Testis (tissue), 3 donors: ENCODE data around the gene ISG20. TPM values are rescaled to one million over a fixed set of nuclear protein-coding genes. Genes with fewer than 3 reads are reported as not detected.

Source experiments
- DNase-seq: peaks from one replicate; pipeline ENCODE4 v3.0.0-alpha.2; 2019
- H3K27ac ChIP-seq, 2 donors: fragments of 200-600 bp; sonication (generic); one replicate each; pipeline ENCODE4 v1.5.1; 2019
- H3K27me3 ChIP-seq: fragments of 200-600 bp; sonication (generic); one replicate; pipeline ENCODE4 v1.5.1; 2019
- H3K36me3 ChIP-seq: fragments of 200-600 bp; sonication (generic); one replicate; pipeline ENCODE4 v1.5.1; 2017; ENCODE audit warnings: low read depth; ENCODE audit errors: missing control alignments
- H3K4me1 ChIP-seq: fragments of 200-600 bp; sonication (generic); one replicate; pipeline ENCODE4 v1.5.1; 2019
- H3K4me3 ChIP-seq, 2 donors: fragments of 200-600 bp; sonication (generic); one replicate each; pipeline ENCODE4 v1.5.1; 2017 to 2019
- H3K9me3 ChIP-seq: fragments of 200-600 bp; sonication (generic); one replicate; pipeline ENCODE4 v1.5.1; 2017
- POLR2A ChIP-seq: fragments of 450-650 bp; IDR thresholded peaks from one replicate; pipeline ENCODE4 v1.6.1; 2017; ENCODE audit warnings: antibody characterized with exemption, mild to moderate bottlenecking, moderate library complexity
- WGBS, 2 donors: methylation state at CpG; one replicate each; pipeline ENCODE4 v1.1.5; 2018; 5-methylcytosine and 5-hydroxymethylcytosine counted together
- intact Hi-C: fragments of 100-400 bp; cut with DNase I; formaldehyde crosslinking; loops from one replicate; pipeline ENCODE4 v1.15.1; 2023; ENCODE audit warnings: low total_unique reads
- polyA plus RNA-seq: library from polyadenylated mRNA; stranded (reverse); fragments of 350-450 nt; fragmentation: Illumina TruSeq; extraction: RNeasy Lipid Tissue Mini Kit (QIAGEN cat#74804); gene quantifications from one replicate; pipeline ENCODE4 v1.2.3, GENCODE V29; 2014; ENCODE audit warnings: low read depth, low replicate concordance; ENCODE audit not compliant: insufficient read depth
- total RNA-seq, 2 donors: library from RNA; depleted of rRNA; stranded (reverse); fragments of >200 nt; gene quantifications; one replicate each; pipeline ENCODE4 v1.2.3, GENCODE V29; 2016
- TF ChIP-seq, protein P1 (sequence below), 3 experiments: fragments of 450-650 bp in 2 of 3; fragments of 200-600 bp in 1 of 3; sonication (generic) in 1 of 3; IDR thresholded peaks; one replicate each; pipeline ENCODE4 v1.5.1; 2016 to 2019; ENCODE audit warnings: antibody characterized with exemption in 3 of 3, mild to moderate bottlenecking in 2 of 3, moderate library complexity in 1 of 3

Gene ISG20
- total and polyA plus RNA-seq, 3 donors from 2014 or later: 6.8 to 17.0 (median 8.7) TPM

DNA sequence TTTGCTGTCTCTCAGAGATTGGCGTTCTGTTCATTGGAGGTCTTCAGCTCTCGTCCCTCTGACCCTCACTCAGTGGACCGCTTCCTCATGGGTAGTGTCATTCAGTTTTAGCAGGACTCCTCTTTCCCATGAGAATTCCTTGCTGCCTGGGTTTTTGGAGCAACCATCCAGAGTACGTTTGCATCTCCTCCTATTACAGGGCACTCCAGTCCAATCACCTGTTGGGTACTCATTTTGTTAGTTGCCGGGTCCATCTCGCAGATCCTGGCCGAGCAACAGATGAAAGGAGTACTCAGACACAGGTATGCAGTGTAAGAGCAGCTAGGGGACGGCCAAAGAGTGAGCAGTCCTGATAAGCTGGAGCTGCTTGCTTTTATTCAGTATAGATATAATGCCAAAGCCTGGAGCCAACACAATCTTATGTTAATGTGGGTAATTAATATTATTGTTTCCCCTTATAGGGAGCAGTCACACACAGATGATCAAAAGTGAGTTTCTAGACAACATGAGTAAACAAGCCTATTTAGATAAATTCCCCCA is 49.6 kb downstream of the ISG20 start:
- Histone ChIP-seq H3K4me3 (no peak overlapping the region), H3K4me1 (no peaks in the 10 kb centered on the region), H3K36me3 (no peaks in the 10 kb centered on the region), H3K27ac (no peak overlapping the region), H3K27me3 (no peaks in the 10 kb centered on the region), H3K9me3 (no peaks in the 10 kb centered on the region)
- DNase-seq: no peak
- intact Hi-C loops: no loop called here
- WGBS, 2 donors: 89 to 93% methylated on average over 8 of the region's 8 CpGs
- TF ChIP-seq POLR2A: no peak
- TF ChIP-seq, protein P1, sequence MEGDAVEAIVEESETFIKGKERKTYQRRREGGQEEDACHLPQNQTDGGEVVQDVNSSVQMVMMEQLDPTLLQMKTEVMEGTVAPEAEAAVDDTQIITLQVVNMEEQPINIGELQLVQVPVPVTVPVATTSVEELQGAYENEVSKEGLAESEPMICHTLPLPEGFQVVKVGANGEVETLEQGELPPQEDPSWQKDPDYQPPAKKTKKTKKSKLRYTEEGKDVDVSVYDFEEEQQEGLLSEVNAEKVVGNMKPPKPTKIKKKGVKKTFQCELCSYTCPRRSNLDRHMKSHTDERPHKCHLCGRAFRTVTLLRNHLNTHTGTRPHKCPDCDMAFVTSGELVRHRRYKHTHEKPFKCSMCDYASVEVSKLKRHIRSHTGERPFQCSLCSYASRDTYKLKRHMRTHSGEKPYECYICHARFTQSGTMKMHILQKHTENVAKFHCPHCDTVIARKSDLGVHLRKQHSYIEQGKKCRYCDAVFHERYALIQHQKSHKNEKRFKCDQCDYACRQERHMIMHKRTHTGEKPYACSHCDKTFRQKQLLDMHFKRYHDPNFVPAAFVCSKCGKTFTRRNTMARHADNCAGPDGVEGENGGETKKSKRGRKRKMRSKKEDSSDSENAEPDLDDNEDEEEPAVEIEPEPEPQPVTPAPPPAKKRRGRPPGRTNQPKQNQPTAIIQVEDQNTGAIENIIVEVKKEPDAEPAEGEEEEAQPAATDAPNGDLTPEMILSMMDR (IDR thresholded peaks at IDR 0.05): no peak

DNA sequence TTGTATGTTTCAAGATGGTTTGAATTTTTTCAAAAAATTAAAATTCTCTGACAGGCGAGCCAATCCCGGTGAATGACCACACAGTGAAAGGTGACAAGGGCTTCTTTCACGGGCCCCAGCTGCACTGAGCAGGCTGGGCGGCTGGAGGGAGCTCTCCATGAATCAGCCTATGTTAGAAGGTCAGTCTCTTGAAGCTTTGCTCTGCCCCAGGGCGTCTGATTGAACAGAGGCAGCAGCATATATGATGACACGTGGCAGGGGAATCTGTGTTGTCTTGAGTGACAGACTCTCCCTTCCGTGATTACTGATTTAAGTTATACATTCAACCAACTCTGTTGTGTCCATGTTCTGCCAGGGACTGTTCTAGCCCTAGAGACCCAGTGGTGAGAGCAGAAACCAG is 51.5 kb downstream of the ISG20 start:
- 50 to 93% methylated on average over 2 to 7 of the region's 7 CpGs for WGBS, 2 donors
- no peaks in the 10 kb centered on the region for H3K9me3 ChIP-seq
- intact Hi-C loops: no loop called here
- H3K36me3 ChIP-seq: no peaks in the 10 kb centered on the region
- no peak overlapping the region for H3K4me3 ChIP-seq
- no peaks in the 10 kb centered on the region for H3K27me3 ChIP-seq
- DNase-seq: no peak
- no peak overlapping the region for H3K27ac ChIP-seq
- TF ChIP-seq, protein P1 (IDR thresholded peaks at IDR 0.05): no peak
- no peak for TF ChIP-seq POLR2A
- H3K4me1 ChIP-seq: no peaks in the 10 kb centered on the region

GRCh38 chr15:88693191-88693590 is 54.4 kb downstream of the ISG20 start:
- H3K9me3 ChIP-seq: no peaks in the 10 kb centered on the region
- no peak overlapping the region for H3K27ac ChIP-seq
- H3K27me3 ChIP-seq: no peaks in the 10 kb centered on the region
- intact Hi-C loops: no loop called here
- WGBS, 2 donors: 83 to 87% methylated on average over 5 of the region's 5 CpGs
- no peak overlapping the region for H3K4me3 ChIP-seq
- H3K36me3 ChIP-seq: no peaks in the 10 kb centered on the region
- TF ChIP-seq, protein P1 (IDR thresholded peaks at IDR 0.05): no peak
- no peak for TF ChIP-seq POLR2A
- no peaks in the 10 kb centered on the region for H3K4me1 ChIP-seq
- DNase-seq: no peak

GRCh38 chr15:88695101-88695500 is 56.3 kb downstream of the ISG20 start:
- H3K4me3 ChIP-seq: no peak overlapping the region
- no peaks in the 10 kb centered on the region for H3K36me3 ChIP-seq
- no peak overlapping the region for H3K27ac ChIP-seq
- H3K27me3 ChIP-seq: no peaks in the 10 kb centered on the region
- intact Hi-C loops: no loop called here
- H3K9me3 ChIP-seq: no peaks in the 10 kb centered on the region
- TF ChIP-seq, protein P1 (IDR thresholded peaks at IDR 0.05): no peak
- no peak for TF ChIP-seq POLR2A
- no peaks in the 10 kb centered on the region for H3K4me1 ChIP-seq
- WGBS, 2 donors: 84 to 87% methylated on average over 8 of the region's 8 CpGs
- DNase-seq: no peak

DNA sequence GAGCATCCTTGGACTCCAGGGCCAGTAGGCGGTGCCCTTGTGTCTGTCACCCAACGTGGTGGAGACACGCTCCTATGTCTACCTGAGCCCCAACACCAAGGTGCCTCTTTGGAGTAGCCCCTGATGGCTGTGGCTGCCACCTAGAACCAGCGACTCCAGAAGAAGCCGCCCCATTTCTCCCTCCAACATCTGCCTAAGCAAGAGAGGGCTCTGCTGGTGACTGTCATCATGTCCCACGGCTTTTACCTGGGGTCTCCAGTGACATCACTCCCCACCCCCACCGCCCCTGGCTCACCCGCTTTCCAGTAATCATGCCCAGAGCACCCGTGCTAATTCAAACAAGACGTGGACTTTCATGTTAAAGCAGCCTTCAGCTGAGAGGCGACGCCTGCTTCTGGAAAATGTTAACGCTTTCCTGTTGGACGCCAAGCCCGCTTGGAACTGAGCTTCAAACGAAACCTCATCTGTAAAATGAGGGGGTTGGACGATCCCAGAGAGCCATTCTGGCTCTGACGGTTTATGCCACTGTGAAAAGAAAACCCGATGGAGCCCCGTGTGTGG is 57.0 kb downstream of the ISG20 start:
- 71 to 81% methylated on average over 16 to 20 of the region's 20 CpGs for WGBS, 2 donors
- H3K27me3 ChIP-seq: no peaks in the 10 kb centered on the region
- TF ChIP-seq POLR2A: no peak
- TF ChIP-seq, protein P1 (IDR thresholded peaks at IDR 0.05): no peak
- DNase-seq: no peak
- no peak overlapping the region for H3K27ac ChIP-seq
- no peak overlapping the region for H3K4me3 ChIP-seq
- no peaks in the 10 kb centered on the region for H3K36me3 ChIP-seq
- H3K9me3 ChIP-seq: no peaks in the 10 kb centered on the region
- intact Hi-C loops: no loop called here
- no peaks in the 10 kb centered on the region for H3K4me1 ChIP-seq
